LoVo (cell line): Measurements from ENCODE around the gene AIPL1.
A peak's percentile ranks its signal among the peaks of the same experiment; 100 is the strongest.

Source experiments
- DNase-seq: peaks from one replicate; pipeline ENCODE4 v3.0.0-alpha.2; 2016; ENCODE audit warnings: low spot score

Gene AIPL1

DNA sequence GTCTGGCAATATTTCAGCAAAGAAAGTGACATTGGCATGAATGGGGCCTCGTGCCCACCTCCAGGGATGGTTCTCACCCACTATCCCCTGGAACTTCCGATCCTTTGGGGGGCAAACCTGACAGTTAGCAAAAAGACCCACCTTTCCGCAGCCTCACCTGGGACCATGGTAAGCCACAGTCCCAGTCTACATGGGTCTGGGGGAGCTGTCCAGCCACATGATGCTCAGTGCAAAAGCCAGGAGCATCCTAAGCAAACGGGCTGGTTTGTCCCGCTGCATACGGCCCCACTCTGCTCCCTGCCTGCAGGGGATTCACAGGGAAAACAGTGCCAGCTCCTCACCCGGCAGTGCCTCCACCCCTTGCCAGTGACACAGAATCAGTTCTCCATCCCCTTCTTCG lies 19.3 kb downstream of the AIPL1 start:
- DNase-seq, result no peak

DNA sequence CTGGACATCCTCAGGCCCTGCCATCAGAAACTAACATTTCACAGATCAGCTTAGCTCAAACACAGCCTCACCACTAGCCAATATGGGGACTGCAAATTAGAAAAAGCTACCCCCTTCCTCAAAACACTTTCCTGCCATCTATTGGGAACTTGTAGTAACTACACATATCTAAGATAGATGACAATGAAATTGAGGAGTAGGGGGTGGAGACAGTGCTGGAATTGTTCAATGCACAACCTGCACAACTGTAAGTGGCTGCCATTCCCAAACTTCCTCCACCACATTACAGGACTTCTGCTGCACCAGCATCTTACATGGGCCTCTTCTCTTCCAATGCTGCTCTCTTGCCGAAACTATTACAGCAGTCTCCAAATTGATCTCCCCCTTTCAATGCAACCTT lies 21.9 kb downstream of the AIPL1 start:
- peak; percentile 15 for DNase-seq

GRCh38 chr17:6408735-6409134 lies 26.2 kb downstream of the AIPL1 start:
- no peak for DNase-seq

GRCh38 chr17:6408276-6408675 lies 26.6 kb downstream of the AIPL1 start:
- no peak for DNase-seq

DNA sequence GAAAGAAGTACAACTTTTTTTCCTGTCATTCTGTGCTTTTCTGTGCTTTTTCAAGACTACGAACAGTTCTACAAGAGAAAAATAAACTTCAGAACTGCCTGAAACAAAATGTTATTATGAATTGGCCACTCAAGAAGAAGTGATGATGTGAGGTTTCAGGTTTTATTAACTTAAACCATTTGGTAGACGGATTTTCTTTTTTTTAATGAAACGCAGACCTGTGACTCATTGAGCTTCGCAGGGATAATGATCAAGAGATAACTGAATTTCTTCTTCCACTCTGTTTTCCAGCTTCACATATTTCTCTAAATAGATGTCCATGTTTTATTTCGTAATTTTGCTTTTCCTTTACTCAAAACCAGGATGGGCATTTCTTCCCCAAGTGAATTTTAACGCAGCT lies 32.7 kb downstream of the AIPL1 start:
- no peak for DNase-seq

- DNase-seq, result no peak
Measured at GRCh38 chr17:6398955-6399354, 36.0 kb downstream of the AIPL1 start.

GRCh38 chr17:6394055-6394606 lies 40.8 kb downstream of the AIPL1 start:
- DNase-seq, result no peak

DNA sequence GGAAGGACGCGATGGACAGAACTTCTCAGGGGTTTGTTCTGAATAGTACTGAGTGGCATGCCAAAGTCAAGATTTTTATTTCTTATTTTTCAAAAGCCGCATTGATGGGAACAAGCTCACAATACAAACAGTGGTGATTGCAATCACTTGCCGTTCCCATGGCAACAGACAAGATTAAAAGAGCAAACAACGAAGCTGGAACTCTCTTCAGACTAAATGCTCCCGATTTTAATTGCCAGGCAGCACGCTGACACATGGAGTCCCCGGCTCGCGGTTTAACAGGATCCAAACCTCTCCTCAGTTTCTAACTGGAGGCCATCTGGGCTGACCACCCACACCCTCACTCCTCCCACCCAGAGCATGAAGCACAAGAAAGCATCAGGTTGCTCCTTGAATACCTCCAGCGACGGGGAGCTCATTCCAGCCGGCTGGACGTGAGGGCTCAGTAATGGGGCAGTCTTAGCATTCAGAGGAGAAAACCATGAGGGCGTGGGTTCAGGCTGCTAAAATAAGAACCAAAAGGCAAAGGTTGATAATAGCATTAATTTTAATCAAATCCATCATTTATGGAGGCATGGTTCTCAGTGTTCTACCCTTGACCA lies 41.5 kb downstream of the AIPL1 start:
- DNase-seq, result no peak

DNA sequence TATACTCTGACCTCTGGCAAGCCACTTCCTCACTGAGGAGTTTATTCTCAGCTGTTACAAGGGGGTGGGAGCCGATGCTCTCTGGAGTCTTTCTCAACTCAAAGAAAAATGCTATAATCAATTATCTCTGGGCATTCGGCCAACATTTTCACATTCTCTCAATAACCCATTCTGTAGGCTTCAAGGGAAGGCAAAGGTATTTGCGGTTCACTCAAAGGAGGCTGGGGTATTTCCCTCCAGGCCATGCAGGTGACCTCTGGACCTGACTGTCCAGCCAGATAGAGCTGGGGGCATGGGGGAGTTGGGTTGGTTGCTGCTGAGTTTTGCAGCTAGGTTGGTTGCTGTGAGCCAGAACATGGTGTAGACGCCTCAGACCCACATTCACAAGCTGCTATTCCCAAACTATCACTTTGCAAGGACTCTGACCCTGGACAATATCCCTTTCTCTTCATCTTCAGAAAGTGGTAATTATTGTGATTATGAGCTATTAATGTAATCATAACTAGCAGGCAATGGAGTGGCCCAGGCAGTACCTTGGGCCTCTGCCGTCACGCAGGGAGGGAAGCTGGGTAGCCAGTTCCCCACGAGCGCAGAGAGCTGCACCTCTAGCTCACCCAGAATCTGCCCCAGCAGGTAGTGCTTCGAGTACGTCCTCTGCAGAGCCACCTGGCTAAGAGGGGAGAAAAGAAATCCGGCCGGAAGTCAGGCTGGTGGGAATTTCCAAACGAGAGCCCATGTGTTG lies 42.1 kb downstream of the AIPL1 start:
- no peak for DNase-seq

- no peak for DNase-seq
Measured at GRCh38 chr17:6388416-6388815, 46.5 kb downstream of the AIPL1 start.

- no peak for DNase-seq
Measured at GRCh38 chr17:6387858-6388257, 47.1 kb downstream of the AIPL1 start.

DNA sequence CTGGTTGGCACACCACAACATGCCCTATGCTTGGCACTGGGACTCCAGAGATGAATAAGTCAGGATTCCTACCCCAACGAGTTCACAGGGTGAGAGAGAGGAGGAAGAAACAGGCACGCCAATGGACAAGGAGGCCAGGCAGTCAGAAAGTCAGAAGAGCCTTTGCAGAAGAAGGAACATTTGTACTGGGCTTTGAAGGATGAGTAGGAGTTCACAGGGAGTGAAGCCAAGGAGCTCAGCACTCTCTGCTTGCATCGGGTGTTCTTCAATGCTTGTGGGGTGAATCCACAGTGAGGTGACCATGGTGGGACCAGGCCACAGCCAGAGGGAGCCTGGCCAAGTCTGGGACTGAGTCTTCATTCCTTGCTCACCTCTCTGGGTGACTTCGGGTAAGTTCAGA lies 47.5 kb downstream of the AIPL1 start:
- no peak for DNase-seq

DNA sequence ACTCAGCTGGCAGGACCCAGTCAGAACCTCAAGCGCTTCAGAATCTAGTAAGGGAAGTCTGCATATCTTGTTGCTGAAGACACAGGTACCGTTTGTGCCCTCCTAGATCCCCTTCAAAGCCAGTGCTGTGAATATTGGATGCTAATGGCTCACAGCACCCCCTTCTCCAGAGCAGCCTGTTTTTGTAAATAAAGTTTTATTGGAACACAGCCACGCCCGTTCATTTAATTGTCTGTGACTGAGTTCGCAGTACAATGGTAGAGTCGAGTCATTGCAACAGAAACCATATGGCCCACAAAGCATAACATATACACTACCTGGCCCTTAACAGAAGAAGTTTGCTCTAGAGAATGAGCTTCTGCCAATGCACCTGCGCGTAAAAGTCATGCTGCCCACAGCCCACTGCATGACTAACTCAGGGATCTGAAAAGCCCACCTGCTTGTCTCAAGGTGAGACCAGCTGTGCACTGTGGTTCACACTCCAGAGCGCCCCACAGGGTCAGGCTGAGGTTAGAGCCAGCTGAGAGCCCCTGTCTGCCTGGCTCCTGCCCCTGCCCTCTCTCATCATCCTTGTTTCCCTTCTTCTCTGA lies 48.8 kb downstream of the AIPL1 start:
- DNase-seq, result no peak

GRCh38 chr17:6384481-6384880 lies 50.4 kb downstream of the AIPL1 start:
- DNase-seq, result no peak

DNA sequence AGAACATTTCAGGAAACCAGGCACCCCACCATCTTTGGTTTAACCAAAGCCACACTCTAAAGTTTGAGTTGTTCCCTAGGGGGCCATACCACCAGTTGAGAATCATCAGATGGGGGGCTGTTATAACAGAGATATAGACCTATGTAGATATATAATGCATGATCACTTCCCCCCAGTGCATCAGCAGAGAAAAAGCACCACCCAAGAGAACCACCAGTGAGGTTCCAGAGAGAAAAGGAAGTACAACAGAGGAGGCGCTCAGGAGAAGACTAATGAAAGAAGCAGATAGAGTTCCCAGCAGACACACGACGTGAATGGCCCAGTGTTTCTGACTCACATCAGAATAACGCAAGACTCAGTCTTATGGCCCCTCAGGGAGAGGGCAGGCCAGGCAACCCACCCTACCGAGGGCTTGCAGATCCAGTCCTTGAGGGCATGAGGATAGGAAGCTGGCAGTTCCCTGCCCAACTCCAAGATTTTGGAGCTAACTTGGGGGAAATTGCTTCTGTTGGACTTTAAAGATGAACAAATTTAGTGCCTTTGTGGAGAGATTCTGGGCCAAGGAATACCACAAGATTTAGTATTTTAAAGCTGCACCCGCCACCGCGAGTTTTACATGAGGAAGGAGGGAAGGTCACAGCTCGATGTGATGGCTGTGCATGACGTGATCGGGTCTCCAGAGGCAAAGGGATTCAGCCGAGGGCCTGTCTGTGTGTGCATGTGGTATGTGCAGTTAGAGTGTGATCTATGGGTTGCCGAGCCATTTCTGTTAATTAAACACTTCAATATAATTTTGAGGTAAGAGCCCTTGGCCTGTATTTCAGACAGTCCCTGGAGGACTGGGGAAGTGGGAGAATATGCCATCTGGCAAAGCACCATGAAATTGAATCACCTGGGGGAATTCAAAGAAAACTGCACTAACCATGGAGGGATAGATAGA lies 53.1 kb downstream of the AIPL1 start:
- no peak for DNase-seq

- no peak for DNase-seq
Measured at GRCh38 chr17:6380915-6381438, 53.9 kb downstream of the AIPL1 start.

- DNase-seq, result no peak
Measured at GRCh38 chr17:6377906-6378305, 57.0 kb downstream of the AIPL1 start.

- DNase-seq, result no peak
Measured at GRCh38 chr17:6376931-6377361, 58.0 kb downstream of the AIPL1 start.

DNA sequence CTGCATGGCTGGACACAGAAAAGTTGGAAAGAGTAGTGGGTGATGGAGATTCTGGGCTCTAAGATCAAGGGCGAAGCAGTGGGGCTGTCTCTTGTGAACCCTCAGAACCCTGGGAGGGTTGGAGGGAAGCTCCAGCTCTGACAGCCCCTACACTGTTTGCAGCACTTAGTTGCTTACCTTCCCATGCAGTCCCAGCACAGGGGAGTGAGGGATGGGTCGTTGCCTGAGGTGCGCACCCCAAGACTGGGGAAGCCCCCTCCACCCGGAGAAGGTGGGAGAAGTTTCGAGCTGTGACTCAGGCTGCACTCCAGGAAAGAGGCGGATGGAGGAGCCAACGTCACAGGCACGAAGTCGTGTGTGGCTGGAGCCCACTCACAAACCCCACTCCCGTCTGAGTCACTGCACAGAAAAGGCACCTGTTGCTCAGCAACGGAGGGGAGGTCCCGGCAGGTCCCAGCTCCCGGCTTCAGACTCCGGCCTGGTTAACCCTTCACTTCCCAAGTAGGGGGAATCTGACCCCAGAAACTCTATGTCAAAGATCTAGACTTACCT lies 60.1 kb downstream of the AIPL1 start:
- DNase-seq, result no peak

DNA sequence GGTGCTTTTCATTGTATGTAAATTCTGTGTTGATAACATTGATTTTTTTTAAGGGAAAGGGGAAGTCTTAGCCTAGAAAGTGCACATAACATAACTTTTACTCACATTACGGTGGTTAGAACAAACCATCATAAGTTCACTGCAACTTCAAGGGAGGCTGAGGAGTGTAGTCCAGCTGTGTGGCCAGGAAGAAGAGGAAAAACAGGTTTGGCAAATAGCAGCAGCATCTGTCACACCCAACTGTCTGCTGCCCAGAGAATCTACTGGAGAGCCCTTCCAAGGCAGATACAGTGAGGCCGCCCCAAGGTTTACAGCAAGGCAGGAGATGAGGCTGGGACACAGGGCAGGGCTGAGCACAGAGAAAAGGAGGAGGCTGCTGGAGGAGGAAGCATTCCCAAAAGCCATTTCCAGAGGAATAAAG lies 60.6 kb downstream of the AIPL1 start:
- DNase-seq, result peak; percentile 3
